K562 (cell line): ENCODE measurements around the gene CPB1. TPM values are rescaled to one million over a fixed set of nuclear protein-coding genes. Genes with fewer than 3 reads are reported as not detected.

Source experiments
- ATAC-seq: fragments of 200-7000 bp; cut with Tn5 transposase; 3 replicates; pipeline ENCODE4 v1.9.1; 2020; ENCODE audit warnings: moderate library complexity
- BruUV-seq: library from RNA; stranded (reverse); fragments of 400-500 nt; replicated peaks from 2 replicates; lab custom pipeline; 2021; lab: Mats Ljungman, UMichigan
- CTCF ChIA-PET: fragments of 300-600 bp; formaldehyde crosslinking; extraction: SDS; loops from one replicate; lab custom pipeline; 2021; ENCODE audit warnings: low intra/inter-chr PET ratio; lab: Yijun Ruan, JAX
- POLR2A ChIA-PET: fragments of 300-600, 350-650 bp; sonication (Branson Sonifier 250); formaldehyde crosslinking; extraction: SDS; loops from one replicate; lab custom pipeline; 2021; ENCODE audit warnings: antibody characterized with exemption, inconsistent platforms; lab: Yijun Ruan, JAX
- DNase-seq, 4 experiments: peaks; one replicate each; pipeline versions ENCODE4 v3.0.0 to v3.0.0-alpha.2; 2011 to 2018; ENCODE audit warnings: low spot score in 3 of 4, mixed read lengths in 3 of 4; ENCODE audit errors: extremely low read depth in 1 of 4
- FAIRE-seq: peaks from 2 replicates; lab custom pipeline; 2011; peaks lifted over from hg19 to GRCh38; lab: Jason Lieb, UNC
- H2AFZ ChIP-seq: 2 replicates; pipeline ENCODE4 v1.6.0; 2011; ENCODE audit warnings: low read depth, low read length, control low read depth, inconsistent platforms
- H3K27ac ChIP-seq: fragments of 200-600 bp; 3 replicates; pipeline ENCODE4 v1.8.0; 2011; ENCODE audit warnings: low read depth, mild to moderate bottlenecking, control low read depth, inconsistent platforms, low read length, moderate library complexity, mixed read lengths; ENCODE audit errors: extremely low read depth
- H3K27me3 ChIP-seq, 2 experiments: fragments of 300-600 bp in 1 of 2; 2 replicates in 1 of 2; 3 replicates in 1 of 2; pipeline versions ENCODE4 v1.6.0 to v1.8.0; 2011; ENCODE audit warnings: inconsistent platforms in 2 of 2, low read length in 2 of 2, mild to moderate bottlenecking in 1 of 2, mixed read lengths in 1 of 2, moderate library complexity in 1 of 2; ENCODE audit not compliant: control insufficient read depth in 2 of 2, insufficient read depth in 2 of 2
- H3K36me3 ChIP-seq: fragments of 300-600 bp; 3 replicates; pipeline ENCODE4 v1.8.0; 2011; ENCODE audit warnings: mild to moderate bottlenecking, low read length, inconsistent platforms; ENCODE audit not compliant: control insufficient read depth, insufficient read depth
- H3K4me1 ChIP-seq, 2 experiments: fragments of 200-600 bp in 1 of 2; replicated peaks in 1 of 2; 2 replicates in 1 of 2; 3 replicates in 1 of 2; pipeline versions ENCODE4 v1.5.1 to v1.8.0; 2011; ENCODE audit warnings: inconsistent platforms in 2 of 2, low read length in 2 of 2, mild to moderate bottlenecking in 1 of 2, mixed read lengths in 1 of 2, moderate library complexity in 1 of 2; ENCODE audit not compliant: control insufficient read depth in 2 of 2, insufficient read depth in 2 of 2
- H3K4me2 ChIP-seq: 2 replicates; pipeline ENCODE4 v1.6.1; 2011; ENCODE audit warnings: low read length, control low read depth, inconsistent platforms, mixed read lengths; ENCODE audit not compliant: insufficient read depth
- H3K4me3 ChIP-seq: fragments of 200-600 bp; sonication (generic), shearing (Covaris generic); 2 replicates; pipeline ENCODE4 v1.5.1; 2016; ENCODE audit warnings: control low read depth, inconsistent platforms
- H3K79me2 ChIP-seq: fragments of 200-600 bp; 3 replicates; pipeline ENCODE4 v1.8.0; 2011; ENCODE audit warnings: low read length, inconsistent platforms; ENCODE audit not compliant: control insufficient read depth, insufficient read depth
- H3K9ac ChIP-seq, 2 experiments: 2 replicates each; pipeline versions ENCODE4 v1.6.0 to v1.6.1; 2011; ENCODE audit warnings: low read depth in 2 of 2, low read length in 2 of 2, control low read depth in 1 of 2, inconsistent platforms in 1 of 2, mild to moderate bottlenecking in 1 of 2, mixed read lengths in 1 of 2; ENCODE audit not compliant: insufficient read depth in 1 of 2
- H3K9me1 ChIP-seq: one replicate; pipeline ENCODE4 v1.6.0; 2011; ENCODE audit warnings: inconsistent platforms, mild to moderate bottlenecking, low read length, moderate library complexity; ENCODE audit not compliant: control insufficient read depth, insufficient read depth
- H3K9me3 ChIP-seq: replicated peaks from 2 replicates; pipeline ENCODE4 v1.5.1; 2011; ENCODE audit warnings: low read depth, low read length, inconsistent platforms; ENCODE audit not compliant: control insufficient read depth, insufficient read depth
- H4K20me1 ChIP-seq: replicated peaks from 2 replicates; pipeline ENCODE4 v1.6.1; 2011; ENCODE audit warnings: low read length, inconsistent platforms, mixed read lengths; ENCODE audit not compliant: control insufficient read depth, insufficient read depth
- E4F1 ChIP-seq: fragments of 250-450 bp; sonication (Bioruptor Pico); IDR thresholded peaks from 2 replicates; pipeline ENCODE4 v1.5.0; 2021; ENCODE audit warnings: mild to moderate bottlenecking, borderline replicate concordance
- GABPB2 ChIP-seq: fragments of 250-450 bp; sonication (Bioruptor Pico); conservative IDR thresholded peaks from 2 replicates; pipeline ENCODE4 v1.5.1; 2021; ENCODE audit warnings: mild to moderate bottlenecking
- KAT7 ChIP-seq: sonication (generic); formaldehyde crosslinking; IDR thresholded peaks from 2 replicates; pipeline ENCODE4 v1.8.0; 2022; ENCODE audit warnings: missing genetic modification reagents, mild to moderate bottlenecking, borderline replicate concordance
- PTTG1 ChIP-seq: fragments of 450-650 bp; IDR thresholded peaks from 2 replicates; pipeline ENCODE4 v1.6.1; 2016; ENCODE audit warnings: low read depth, mild to moderate bottlenecking, missing genetic modification characterization, missing compliant biosample characterization
- RBFOX2 ChIP-seq: fragments of 200-400 bp; formaldehyde crosslinking; IDR thresholded peaks from 2 replicates; pipeline ENCODE4 v1.6.1; 2017; ENCODE audit warnings: low read depth, mild to moderate bottlenecking, low read length, moderate library complexity
- ZBTB7A ChIP-seq: IDR thresholded peaks from 2 replicates; pipeline ENCODE4 v1.6.1; 2011; ENCODE audit warnings: low read depth, mild to moderate bottlenecking, low read length, moderate library complexity, borderline replicate concordance; ENCODE audit not compliant: control insufficient read depth
- ZBTB9 ChIP-seq: fragments of 450-650 bp; formaldehyde crosslinking; IDR thresholded peaks from 2 replicates; pipeline ENCODE4 v1.4.0; 2020; ENCODE audit warnings: mild to moderate bottlenecking, moderate library complexity
- ZFP1 ChIP-seq: fragments of 450-650 bp; formaldehyde crosslinking; IDR thresholded peaks from 2 replicates; pipeline ENCODE4 v1.4.0; 2020; ENCODE audit warnings: mild to moderate bottlenecking, mixed read lengths
- ZFP36 ChIP-seq: fragments of 150-350 bp; IDR thresholded peaks from 2 replicates; pipeline ENCODE4 v1.6.1; 2018; ENCODE audit warnings: low read length, low read depth; ENCODE audit not compliant: partially characterized antibody
- ZNF408 ChIP-seq: fragments of 250-450 bp; sonication (Bioruptor Pico); IDR thresholded peaks from 2 replicates; pipeline ENCODE4 v1.4.0; 2020; ENCODE audit warnings: low read depth, mild to moderate bottlenecking, moderate library complexity
- ZNF780A ChIP-seq: fragments of 250-450 bp; sonication (Bioruptor Pico); IDR thresholded peaks from 2 replicates; pipeline ENCODE4 v1.5.0; 2021; ENCODE audit warnings: mild to moderate bottlenecking
- WGBS: fragments of 100-300 bp; shearing (Covaris generic); methylation state at CpG from one replicate; pipeline ENCODE4 v1.1.6; 2016; ENCODE audit warnings: low coverage, mixed read lengths; ENCODE audit not compliant: insufficient coverage; ENCODE audit errors: missing lambda C conversion rate; 5-methylcytosine and 5-hydroxymethylcytosine counted together
- in situ Hi-C: fragments of 300-500 bp; cut with MboI; formaldehyde crosslinking; loops from 4 replicates; pipeline ENCODE4 v1.15.0; 2018; ENCODE audit warnings: inconsistent platforms, mixed read lengths
- intact Hi-C: fragments of 100-400 bp; cut with micrococcal nuclease; formaldehyde crosslinking; loops from 2 replicates; pipeline ENCODE4 v1.14.2; 2022
- polyA plus RNA-seq, 8 experiments: library from polyadenylated mRNA; depleted of rRNA in 4 of 8; stranded (reverse) in 5 of 8; unstranded in 3 of 8; fragments of >200 nt; fragmentation: Nextera tagmentation in 2 of 8; fragmentation: Illumina TruSeq in 1 of 8; extraction: Ambion mirVana in 2 of 8; extraction: Trizol in 1 of 8; gene quantifications; 2 replicates each; pipeline versions ENCODE4 v1.2.1 to v1.2.3, GENCODE V29; 2011 to 2014; ENCODE audit warnings: inconsistent platforms in 1 of 8, missing spikeins in 1 of 8
- total RNA-seq, 7 experiments: library from RNA; depleted of rRNA in 6 of 7; stranded (reverse); fragments of >200 nt in 6 of 7; fragmentation: Illumina TruSeq in 2 of 7; extraction: Trizol in 2 of 7; gene quantifications; 2 replicates each; pipeline versions ENCODE4 v1.2.1 to v1.2.3, GENCODE V29; 2011 to 2021; ENCODE audit warnings: low replicate concordance in 1 of 7

Gene CPB1
- total and polyA plus RNA-seq, 9 of the 15 experiments (the other 6 are each of a cell fraction or from before 2014, with no cell fraction given) = 3.7 TPM; not detected in 8

- no peaks in the 10 kb centered on the region for H3K36me3 ChIP-seq
- H4K20me1 ChIP-seq = no peaks in the 10 kb centered on the region
- in situ Hi-C loops (no loop called here), intact Hi-C loops (no loop called here)
- 0% methylated on average over 3 of the region's 3 CpGs for WGBS
- no peaks in the 10 kb centered on the region for H3K79me2 ChIP-seq
- no TSS peak for BruUV-seq
- no peak for FAIRE-seq
- no peak for ATAC-seq
- H3K27ac ChIP-seq = no peak overlapping the region
- no peak for TF ChIP-seq RBFOX2
- no peak for TF ChIP-seq ZBTB9
- no peak for TF ChIP-seq E4F1 (CRISPR knock-in tag)
- TF ChIP-seq GABPB2 = no peak
- TF ChIP-seq ZBTB7A = no peak
- TF ChIP-seq ZFP36 = no peak
- TF ChIP-seq ZFP1 (CRISPR knock-in tag) = no peak
- no peak for TF ChIP-seq ZNF408
- TF ChIP-seq PTTG1 (tag) = no peak
- TF ChIP-seq KAT7 (CRISPR knock-in tag) = no peak
- TF ChIP-seq ZNF780A (CRISPR knock-in tag) = no peak
- H3K9me1 ChIP-seq = no peaks in the 10 kb centered on the region
- ChIA-PET POLR2A (no interaction called here), CTCF (no interaction called here)
- no peaks in the 10 kb centered on the region for H3K4me1 ChIP-seq
- no peak overlapping the region for H3K9ac ChIP-seq
- H2AFZ ChIP-seq = no peak overlapping the region
- H3K4me3 ChIP-seq = no peak overlapping the region
- no peak for DNase-seq
- no peaks in the 10 kb centered on the region for H3K27me3 ChIP-seq
- no peak overlapping the region for H3K4me2 ChIP-seq
- H3K9me3 ChIP-seq = no peaks in the 10 kb centered on the region
Measured at GRCh38 chr3:148825476-148825875, 2.1 kb upstream of the CPB1 start.
